GM12874 (cell line): ENCODE results near the gene FTSJ1.

Source experiments
- CTCF ChIP-seq: IDR thresholded peaks from 2 replicates; pipeline ENCODE4 v1.5.1; 2011; ENCODE audit warnings: low read depth, mild to moderate bottlenecking, control low read depth, low read length, moderate library complexity; ENCODE audit not compliant: insufficient read depth

FTSJ1 gene

GRCh38 chrX:48523682-48524081 lies 47.7 kb downstream of the FTSJ1 start:
- no peak for TF ChIP-seq CTCF

- no peak for TF ChIP-seq CTCF
Measured at GRCh38 chrX:48530736-48531135, 54.7 kb downstream of the FTSJ1 start.

- TF ChIP-seq CTCF, result no peak
Measured at GRCh38 chrX:48531358-48531959, 55.5 kb downstream of the FTSJ1 start.

- no peak for TF ChIP-seq CTCF
Measured at GRCh38 chrX:48532161-48532560, 56.2 kb downstream of the FTSJ1 start.

GRCh38 chrX:48533165-48533564 lies 57.2 kb downstream of the FTSJ1 start:
- no peak for TF ChIP-seq CTCF
